SU-DHL-6 (cell line): ENCODE results near the gene GPHN.
A peak's percentile ranks its signal among the peaks of the same experiment; 100 is the strongest.

Experiments used
- H2AFZ ChIP-seq: fragments of 200-600 bp; sonication (generic); 2 replicates; pipeline ENCODE4 v1.6.1; 2014; ENCODE audit warnings: low read depth, mild to moderate bottlenecking, moderate library complexity, mixed read lengths, antibody characterized with exemption, low read length; ENCODE audit not compliant: severe bottlenecking
- H3F3A ChIP-seq: fragments of 200-600 bp; shearing (Covaris generic); 2 replicates; pipeline ENCODE4 v1.6.0; 2016; ENCODE audit warnings: antibody characterized with exemption, mild to moderate bottlenecking; ENCODE audit not compliant: insufficient read depth
- H3K27ac ChIP-seq: fragments of 200-600 bp; sonication (generic); 2 replicates; pipeline ENCODE4 v1.5.1; 2016; ENCODE audit warnings: low read depth, mild to moderate bottlenecking, low read length, moderate library complexity, mixed read lengths
- H3K27me3 ChIP-seq: fragments of 200-600 bp; sonication (generic), shearing (Covaris generic); 2 replicates; pipeline ENCODE4 v1.6.0; 2014; ENCODE audit warnings: mild to moderate bottlenecking, low read length
- H3K36me3 ChIP-seq: fragments of 200-600 bp; sonication (generic); 2 replicates; pipeline ENCODE4 v1.6.1; 2014; ENCODE audit warnings: mild to moderate bottlenecking, low read length, mixed read lengths
- H3K4me2 ChIP-seq: fragments of 300-600, 200-600 bp; shearing (Covaris generic), sonication (generic); 2 replicates; pipeline ENCODE4 v1.6.0; 2014; ENCODE audit warnings: low read length, low read depth, mild to moderate bottlenecking; ENCODE audit not compliant: poor library complexity, severe bottlenecking
- H3K4me3 ChIP-seq: fragments of 200-600 bp; sonication (generic); 2 replicates; pipeline ENCODE4 v1.5.1; 2014; ENCODE audit warnings: antibody characterized with exemption, low read length, mild to moderate bottlenecking, mixed read lengths; ENCODE audit not compliant: insufficient read depth, poor library complexity, severe bottlenecking
- H3K79me2 ChIP-seq: fragments of 200-600 bp; sonication (generic); 2 replicates; pipeline ENCODE4 v1.6.1; 2014; ENCODE audit warnings: mild to moderate bottlenecking, low read length, moderate library complexity; ENCODE audit not compliant: insufficient read depth
- H3K9ac ChIP-seq: fragments of 200-600 bp; sonication (generic); 2 replicates; pipeline ENCODE4 v1.7.0; 2014; ENCODE audit warnings: mild to moderate bottlenecking, low read length
- H3K9me2 ChIP-seq: fragments of 200-600 bp; sonication (generic); replicated peaks from 2 replicates; pipeline ENCODE4 v1.6.1; 2014; ENCODE audit warnings: low read length; ENCODE audit not compliant: insufficient read depth
- H3K9me3 ChIP-seq: fragments of 200-600 bp; sonication (generic); 2 replicates; pipeline ENCODE4 v1.6.1; 2014; ENCODE audit warnings: low read length, mixed read lengths; ENCODE audit not compliant: insufficient read depth
- H4K20me1 ChIP-seq: fragments of 200-600 bp; sonication (generic); 2 replicates; pipeline ENCODE4 v1.6.1; 2014; ENCODE audit warnings: low read depth, mild to moderate bottlenecking, antibody characterized with exemption, low read length, moderate library complexity, mixed read lengths
- CTCF ChIP-seq: fragments of 200-600 bp; sonication (generic); IDR thresholded peaks from one replicate; pipeline ENCODE4 v1.5.1; 2017; ENCODE audit warnings: antibody characterized with exemption, mild to moderate bottlenecking, low read length, moderate library complexity; ENCODE audit not compliant: insufficient read depth, poor library complexity, severe bottlenecking
- EZH2phosphoT487 ChIP-seq: fragments of 200-600 bp; sonication (generic), shearing (Covaris generic); conservative IDR thresholded peaks from 2 replicates; pipeline ENCODE4 v1.6.1; 2018; ENCODE audit warnings: mild to moderate bottlenecking, antibody characterized with exemption, low read length, moderate library complexity, mixed read lengths

Gene GPHN

GRCh38 chr14:67162385-67162784 lies 654.4 kb downstream of the GPHN start:
- Histone ChIP-seq H3F3A (no peaks in the 10 kb centered on the region), H4K20me1 (no peaks in the 10 kb centered on the region), H3K4me3 (no peak overlapping the region), H3K27ac (no peak overlapping the region), H2AFZ (no peak overlapping the region), H3K79me2 (no peaks in the 10 kb centered on the region), H3K9ac (no peak overlapping the region), H3K36me3 (no peaks in the 10 kb centered on the region), H3K27me3 (no peaks in the 10 kb centered on the region), H3K9me3 (no peaks in the 10 kb centered on the region), H3K4me2 (no peak overlapping the region), H3K9me2 (no peaks in the 10 kb centered on the region)
- no peak for TF ChIP-seq EZH2phosphoT487
- no peak for TF ChIP-seq CTCF

- H3K9me3 ChIP-seq, result no peaks in the 10 kb centered on the region
- H3K27ac ChIP-seq, result no peak overlapping the region
- no peaks in the 10 kb centered on the region for H3K36me3 ChIP-seq
- TF ChIP-seq CTCF (peak; percentile 73), EZH2phosphoT487 (no peak)
- no peak overlapping the region for H3K4me3 ChIP-seq
- H3K9ac ChIP-seq, result no peak overlapping the region
- no peaks in the 10 kb centered on the region for H3F3A ChIP-seq
- no peaks in the 10 kb centered on the region for H4K20me1 ChIP-seq
- H2AFZ ChIP-seq, result no peak overlapping the region
- H3K27me3 ChIP-seq, result no peaks in the 10 kb centered on the region
- no peaks in the 10 kb centered on the region for H3K9me2 ChIP-seq
- no peak overlapping the region for H3K4me2 ChIP-seq
- H3K79me2 ChIP-seq, result no peaks in the 10 kb centered on the region
These were observed 658.5 kb downstream of the GPHN start for GRCh38 chr14:67166450-67166853.

GRCh38 chr14:67167420-67168109 lies 659.6 kb downstream of the GPHN start:
- no peak overlapping the region for H3K9ac ChIP-seq
- no peak overlapping the region for H2AFZ ChIP-seq
- H3K4me3 ChIP-seq, result no peak overlapping the region
- no peak overlapping the region for H3K4me2 ChIP-seq
- H3K79me2 ChIP-seq, result no peaks in the 10 kb centered on the region
- no peaks in the 10 kb centered on the region for H3F3A ChIP-seq
- H3K9me2 ChIP-seq, result no peaks in the 10 kb centered on the region
- no peaks in the 10 kb centered on the region for H3K36me3 ChIP-seq
- no peaks in the 10 kb centered on the region for H3K9me3 ChIP-seq
- H3K27me3 ChIP-seq, result no peaks in the 10 kb centered on the region
- H3K27ac ChIP-seq, result no peak overlapping the region
- TF ChIP-seq EZH2phosphoT487 (no peak), CTCF (no peak)
- H4K20me1 ChIP-seq, result no peaks in the 10 kb centered on the region
